Measurements from ENCODE around the gene REM2. TPM values are rescaled to one million over a fixed set of nuclear protein-coding genes. Genes with fewer than 3 reads are reported as not detected.
"Not testable (repeated sequence)": the region's sequence is repeated elsewhere in the genome, so short reads cannot be mapped to it uniquely, and the experiment has no call there.

Gene REM2
- total RNA-seq, 1 donor from 2014 or later = 1.7 TPM

- no peak for DNase-seq
Observed at GRCh38 chr14:22848351-22849164, 34.5 kb upstream of the REM2 start.

- no peak for DNase-seq
Observed at GRCh38 chr14:22849212-22849819, 33.7 kb upstream of the REM2 start.

GRCh38 chr14:22850944-22851764 is 31.9 kb upstream of the REM2 start:
- DNase-seq = peak; percentile 33

GRCh38 chr14:22852178-22852577 is 30.8 kb upstream of the REM2 start:
- not testable (repeated sequence) for DNase-seq

- no peak for DNase-seq
Observed at GRCh38 chr14:22852599-22852939, 30.5 kb upstream of the REM2 start.

GRCh38 chr14:22852940-22853767 is 29.9 kb upstream of the REM2 start:
- peak; percentile 60 for DNase-seq

- DNase-seq = not testable (repeated sequence)
Observed at GRCh38 chr14:22854296-22854695, 28.7 kb upstream of the REM2 start.

- DNase-seq = no peak
Observed at GRCh38 chr14:22854963-22855724, 27.9 kb upstream of the REM2 start.

- no peak for DNase-seq
Observed at GRCh38 chr14:22856428-22856827, 26.6 kb upstream of the REM2 start.

GRCh38 chr14:22860377-22860776 is 22.6 kb upstream of the REM2 start:
- not testable (repeated sequence) for DNase-seq

- DNase-seq = no peak
Observed at GRCh38 chr14:22861651-22862050, 21.4 kb upstream of the REM2 start.

- DNase-seq = no peak
Observed at GRCh38 chr14:22864979-22865378, 18.0 kb upstream of the REM2 start.

GRCh38 chr14:22865424-22866405 is 17.3 kb upstream of the REM2 start:
- DNase-seq = no peak

- DNase-seq = no peak
Observed at GRCh38 chr14:22866874-22867273, 16.1 kb upstream of the REM2 start.

GRCh38 chr14:22870811-22871223 is 12.2 kb upstream of the REM2 start:
- no peak for DNase-seq

GRCh38 chr14:22871224-22872032 is 11.6 kb upstream of the REM2 start, which contains the start of gene LRP10:
Gene LRP10 (plus strand): TSS chr14:22871740. CDS start chr14:22872304, 564 bp downstream.
- peak; percentile 76 for DNase-seq

- peak; percentile 45 for DNase-seq
Observed at GRCh38 chr14:22872033-22872832, 10.8 kb upstream of the REM2 start.

GRCh38 chr14:22872833-22873520 is 10.0 kb upstream of the REM2 start:
- no peak for DNase-seq
